LNCaP clone FGC (cell line): ENCODE results near the gene ZRANB1.

Experiments
- DNase-seq: peaks from one replicate; pipeline ENCODE4 v3.0.0-alpha.2; 2011; ENCODE audit warnings: low read depth
- H3K4me3 ChIP-seq: 2 replicates; pipeline ENCODE4 v1.5.1; 2011; ENCODE audit warnings: mild to moderate bottlenecking, low read depth, low read length, control low read depth
- CTCF ChIP-seq: IDR thresholded peaks from 2 replicates; pipeline ENCODE4 v1.5.1; 2012; ENCODE audit warnings: mild to moderate bottlenecking; ENCODE audit not compliant: control insufficient read depth, insufficient read depth; ENCODE audit errors: extremely low read depth

The ZRANB1 gene

GRCh38 chr10:124941823-124942222 is at the start of gene ZRANB1:
TSS of gene ZRANB1 (plus strand) at chr10:124942123. CDS start at chr10:124942494, 371 bp downstream.
- no peak within 1 kb of the TSS for H3K4me3 ChIP-seq
- DNase-seq = no peak
- TF ChIP-seq CTCF = no peak

- TF ChIP-seq CTCF = no peak
- H3K4me3 ChIP-seq = no peak overlapping the region
- DNase-seq = peak; percentile 91
Observed at GRCh38 chr10:124892905-124893304, 49.0 kb upstream of the ZRANB1 start.

- H3K4me3 ChIP-seq = no peak overlapping the region
- DNase-seq = no peak
- no peak for TF ChIP-seq CTCF
Observed at GRCh38 chr10:124894569-124895215, 47.2 kb upstream of the ZRANB1 start.

- no peak for DNase-seq
- H3K4me3 ChIP-seq = no peak overlapping the region
- no peak for TF ChIP-seq CTCF
Observed at GRCh38 chr10:124896751-124897150, 45.2 kb upstream of the ZRANB1 start.

GRCh38 chr10:124898471-124898870 is 43.5 kb upstream of the ZRANB1 start:
- no peak for TF ChIP-seq CTCF
- DNase-seq = no peak
- no peak overlapping the region for H3K4me3 ChIP-seq

- no peak overlapping the region for H3K4me3 ChIP-seq
- no peak for DNase-seq
- TF ChIP-seq CTCF = no peak
Observed at GRCh38 chr10:124899151-124899550, 42.8 kb upstream of the ZRANB1 start.

- DNase-seq = no peak
- H3K4me3 ChIP-seq = no peak overlapping the region
- no peak for TF ChIP-seq CTCF
Observed at GRCh38 chr10:124902462-124902861, 39.5 kb upstream of the ZRANB1 start.
